ENCODE measurements around the gene SV2B.
"Not testable (repeated sequence)": the region's sequence is repeated elsewhere in the genome, so short reads cannot be mapped to it uniquely, and the experiment has no call there.

DNA sequence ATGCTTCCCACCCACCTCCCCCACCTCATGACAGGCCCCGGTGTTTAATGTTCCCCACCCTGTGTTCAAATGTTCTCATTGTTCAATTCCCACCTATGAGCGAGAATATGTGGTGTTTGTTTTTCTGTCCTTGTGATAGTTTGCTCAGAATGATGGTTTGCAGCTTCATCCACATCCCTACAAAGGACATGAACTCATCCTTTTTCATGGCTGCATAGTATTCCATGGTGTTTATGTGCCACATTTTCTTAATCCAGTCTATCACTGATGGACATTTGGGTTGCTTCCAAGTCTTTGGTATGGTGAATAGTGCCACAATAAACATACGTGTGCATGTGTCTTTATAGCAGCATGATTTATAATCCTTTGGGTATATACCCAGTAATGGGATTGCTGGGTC lies 244.9 kb downstream of the SV2B start:
- not testable (repeated sequence) for TF ChIP-seq POLR2A (IDR thresholded peaks at IDR 0.05; ENCODE audit: low read depth, low read length); POLR2AphosphoS5 (IDR thresholded peaks at IDR 0.05; ENCODE audit: low read depth, low read length); TAF1 (IDR thresholded peaks at IDR 0.05; ENCODE audit: low read depth, low read length); PAX5 (IDR thresholded peaks at IDR 0.05; ENCODE audit: insufficient read depth, low read length, severe bottlenecking); POU2F2 (IDR thresholded peaks at IDR 0.05; ENCODE audit: low read depth, low read length); SPI1 (IDR thresholded peaks at IDR 0.05; ENCODE audit: low read depth, low read length)
